Articular chondrocyte of knee joint (primary cell): ENCODE measurements around the gene MPPED1. TPM values are rescaled to one million over a fixed set of nuclear protein-coding genes. Genes with fewer than 3 reads are reported as not detected.

Experiments
- total RNA-seq: library from RNA; depleted of rRNA; stranded (reverse); fragments of >200 nt; gene quantifications from 2 replicates; pipeline ENCODE4 v1.2.3, GENCODE V29; 2012

MPPED1 gene
- 0.32 and 0.39 TPM in 2 replicates for total RNA-seq

GRCh38 chr22:43411869-43412807 lies at the start of gene MPPED1:
Gene MPPED1, plus strand, starts transcription at chr22:43412014. Its CDS starts 12,972 bp downstream, at chr22:43424986.

Other genes starting within 250 kb of the MPPED1 start
- gene TTLL12, start 224.9 kb upstream of the MPPED1 start, total RNA-seq = 16.5 and 20.3 TPM in 2 replicates
- gene SCUBE1, start 68.6 kb upstream of the MPPED1 start, total RNA-seq = 5.0 and 7.4 TPM in 2 replicates